Upper lobe of left lung (tissue), 4 donors: ENCODE measurements around the gene SLC26A9.

Experiments
- CTCF ChIP-seq, 6 experiments: fragments of 450-650 bp in 4 of 6; fragments of 200-600 bp in 2 of 6; sonication (generic) in 2 of 6; IDR thresholded peaks; one replicate each; pipeline ENCODE4 v1.5.1; 2016 to 2019; ENCODE audit warnings: antibody characterized with exemption in 6 of 6
- EP300 ChIP-seq, 4 donors: sonication (generic); formaldehyde crosslinking; IDR thresholded peaks; one replicate each; pipeline ENCODE4 v1.5.1; 2017; ENCODE audit warnings: antibody characterized with exemption in 4 of 4, control low read depth in 2 of 4
- POLR2AphosphoS5 ChIP-seq, 2 donors: sonication (generic); formaldehyde crosslinking; IDR thresholded peaks; one replicate each; pipeline ENCODE4 v1.5.1; 2017; ENCODE audit warnings: antibody characterized with exemption in 2 of 2

- TF ChIP-seq POLR2AphosphoS5 (IDR thresholded peaks at IDR 0.05) (no peak), CTCF (IDR thresholded peaks at IDR 0.05) (no peak), EP300 (IDR thresholded peaks at IDR 0.05) (no peak)
These were observed 46.5 kb upstream of the SLC26A9 start for GRCh38 chr1:205989786-205990185.
